Activated CD4-positive, alpha-beta T cell treated with anti-CD3 and anti-CD28 coated beads, Interleukin-2, amount 10 ng/mL, durations not matched to agents 7 days and 5 days (primary cell): Measurements from ENCODE around the gene PAIP2. TPM values are rescaled to one million over a fixed set of nuclear protein-coding genes. Genes with fewer than 3 reads are reported as not detected.

ENCODE experiments used
- CTCF ChIA-PET: fragments of 350-600 bp; sonication (Branson Sonifier 250); formaldehyde crosslinking; loops from one replicate; lab custom pipeline; 2021; ENCODE audit warnings: antibody characterized with exemption; lab: Charles Lee
- POLR2A ChIA-PET: fragments of 350-600 bp; sonication (Branson Sonifier 250); formaldehyde crosslinking; loops from one replicate; lab custom pipeline; 2021; ENCODE audit warnings: antibody characterized with exemption; lab: Charles Lee
- DNase-seq: peaks from one replicate; pipeline ENCODE4 v3.0.0-alpha.2; 2020
- H3K27ac Mint-ChIP-seq: one replicate; pipeline ENCODE4 v1.8.0; 2021; ENCODE audit warnings: mild to moderate bottlenecking, moderate library complexity, mixed read lengths
- H3K27me3 Mint-ChIP-seq: one replicate; pipeline ENCODE4 v1.8.0; 2021; ENCODE audit warnings: mixed read lengths
- H3K36me3 Mint-ChIP-seq: one replicate; pipeline ENCODE4 v1.8.0; 2021; ENCODE audit warnings: low read depth, mixed read lengths
- H3K4me1 Mint-ChIP-seq: one replicate; pipeline ENCODE4 v1.8.0; 2021; ENCODE audit warnings: mixed read lengths
- H3K4me3 Mint-ChIP-seq: one replicate; pipeline ENCODE4 v1.8.0; 2021; ENCODE audit warnings: mild to moderate bottlenecking, moderate library complexity, mixed read lengths
- H3K9me3 Mint-ChIP-seq: one replicate; pipeline ENCODE4 v1.8.0; 2021; ENCODE audit warnings: mixed read lengths
- total RNA-seq, 2 experiments: library from RNA; stranded (reverse); gene quantifications; one replicate each; pipeline ENCODE4 v1.2.3, GENCODE V29; 2021

Gene PAIP2
- total RNA-seq, 2 experiments from 2014 or later = 87.0 to 96.0 TPM

GRCh38 chr5:139390639-139391569 is 49.2 kb downstream of the PAIP2 start:
- H3K36me3 Mint-ChIP-seq = peaks cover 5% of the 10 kb centered on the region
- H3K9me3 Mint-ChIP-seq = no peaks in the 10 kb centered on the region
- POLR2A ChIA-PET = interaction anchor here (0.6 to 1.0 kb wide), 3 partner anchors 28 to 895 kb away, joined by 3 to 6 read pairs (median 4); no protein-coding TSS in a partner anchor
- CTCF ChIA-PET = interaction anchor here (0.6 to 5.2 kb wide), 19 partner anchors 10 to 824 kb away, joined by 3 to 43 read pairs (median 4); partner anchors contain the start of genes ECSCR, MATR3, PAIP2 and SPATA24
- no peak for DNase-seq
- H3K27ac Mint-ChIP-seq = peak overlapping the region; percentile 97
- H3K27me3 Mint-ChIP-seq = no peaks in the 10 kb centered on the region
- peak overlapping the region; percentile 87 for H3K4me3 Mint-ChIP-seq
- peaks cover 61% of the 10 kb centered on the region for H3K4me1 Mint-ChIP-seq

DNA sequence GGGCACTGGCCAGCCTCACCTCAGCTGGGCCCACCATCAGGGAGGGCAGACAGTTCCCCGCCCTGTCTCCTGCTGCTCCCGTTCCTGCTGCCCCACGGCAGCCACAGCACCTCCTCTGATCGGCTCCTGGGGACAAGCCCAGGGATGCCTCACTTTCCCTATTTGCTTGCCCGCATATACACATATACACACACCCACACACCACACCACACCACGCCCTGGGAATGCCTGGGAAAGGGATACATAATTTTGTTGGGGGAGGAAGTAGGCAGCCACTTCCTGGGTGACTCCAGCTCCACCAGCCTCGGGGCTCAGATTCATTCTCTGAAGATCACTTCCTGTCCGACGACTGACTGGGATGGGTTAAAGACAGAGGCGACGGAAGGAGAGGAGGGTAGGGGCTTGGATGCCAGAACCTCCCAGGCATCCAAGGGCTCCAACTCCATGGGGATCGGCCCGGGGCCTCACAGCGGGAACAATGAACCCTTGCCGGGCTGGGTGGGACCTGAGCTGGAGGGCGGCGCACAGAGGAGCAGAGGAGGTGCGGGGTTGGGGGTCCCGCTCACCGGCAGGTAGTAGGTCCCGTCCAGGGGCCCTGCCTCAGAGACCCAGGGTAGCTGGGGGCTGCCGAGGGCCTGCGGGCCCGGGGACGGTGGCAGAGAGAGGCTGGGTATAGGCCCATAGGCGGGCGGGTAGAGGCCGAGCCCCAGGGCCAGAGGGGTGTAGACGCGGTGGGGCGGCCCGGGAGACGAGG is 50.1 kb downstream of the PAIP2 start:
- no peak for DNase-seq
- Mint-ChIP-seq H3K4me1 (peaks cover 60% of the 10 kb centered on the region), H3K9me3 (no peaks in the 10 kb centered on the region), H3K4me3 (peak overlapping the region; percentile 87), H3K27me3 (no peaks in the 10 kb centered on the region), H3K36me3 (peaks cover 8% of the 10 kb centered on the region), H3K27ac (peak overlapping the region; percentile 97)
- ChIA-PET CTCF (interaction anchor here (0.7 to 5.2 kb wide), 21 partner anchors 10 to 942 kb away, joined by 3 to 43 read pairs (median 5); partner anchors contain the start of genes ECSCR, MATR3, PAIP2 and SPATA24), POLR2A (interaction anchor here (0.6 to 1.0 kb wide), 3 partner anchors 28 to 894 kb away, joined by 3 to 6 read pairs (median 5); partner anchors contain the start of gene PAIP2)

GRCh38 chr5:139392324-139392677 is 50.6 kb downstream of the PAIP2 start:
- H3K4me3 Mint-ChIP-seq = peak overlapping the region; percentile 87
- H3K4me1 Mint-ChIP-seq = peaks cover 63% of the 10 kb centered on the region
- peaks cover 13% of the 10 kb centered on the region for H3K36me3 Mint-ChIP-seq
- H3K27ac Mint-ChIP-seq = peak overlapping the region; percentile 93
- DNase-seq = no peak
- H3K27me3 Mint-ChIP-seq = no peaks in the 10 kb centered on the region
- no peaks in the 10 kb centered on the region for H3K9me3 Mint-ChIP-seq
- ChIA-PET POLR2A (interaction anchor here (0.6 to 1.0 kb wide), 2 partner anchors 50 to 119 kb away, joined by 3 to 5 read pairs; partner anchors contain the start of gene PAIP2), CTCF (interaction anchor here (0.7 to 5.2 kb wide), 17 partner anchors 9 to 943 kb away, joined by 3 to 43 read pairs (median 5); partner anchors contain the start of genes PAIP2 and SPATA24)

- ChIA-PET CTCF (interaction anchor here (0.6 to 5.2 kb wide), 19 partner anchors 9 to 943 kb away, joined by 3 to 43 read pairs (median 4); partner anchors contain the start of genes PAIP2 and SPATA24), POLR2A (interaction anchor here (0.6 to 1.0 kb wide), 2 partner anchors 51 to 119 kb away, joined by 3 to 5 read pairs; partner anchors contain the start of gene PAIP2)
- H3K27ac Mint-ChIP-seq = peak overlapping the region; percentile 93
- H3K9me3 Mint-ChIP-seq = no peaks in the 10 kb centered on the region
- peak overlapping the region; percentile 87 for H3K4me3 Mint-ChIP-seq
- H3K27me3 Mint-ChIP-seq = no peaks in the 10 kb centered on the region
- peak; percentile 81 for DNase-seq
- peaks cover 62% of the 10 kb centered on the region for H3K4me1 Mint-ChIP-seq
- H3K36me3 Mint-ChIP-seq = peaks cover 13% of the 10 kb centered on the region
Observed at GRCh38 chr5:139392678-139393496, 51.2 kb downstream of the PAIP2 start.

GRCh38 chr5:139393497-139394122 is 52.0 kb downstream of the PAIP2 start:
- H3K27ac Mint-ChIP-seq = peak overlapping the region; percentile 93
- H3K9me3 Mint-ChIP-seq = no peaks in the 10 kb centered on the region
- ChIA-PET POLR2A (no interaction called here), CTCF (interaction anchor here (0.6 to 5.2 kb wide), 12 partner anchors 9 to 161 kb away, joined by 3 to 31 read pairs (median 4); partner anchors contain the start of gene SPATA24)
- H3K36me3 Mint-ChIP-seq = peaks cover 13% of the 10 kb centered on the region
- H3K27me3 Mint-ChIP-seq = no peaks in the 10 kb centered on the region
- H3K4me1 Mint-ChIP-seq = peaks cover 55% of the 10 kb centered on the region
- peak overlapping the region; percentile 87 for H3K4me3 Mint-ChIP-seq
- no peak for DNase-seq

- Mint-ChIP-seq H3K4me1 (peaks cover 52% of the 10 kb centered on the region), H3K27ac (no peak overlapping the region), H3K27me3 (no peaks in the 10 kb centered on the region), H3K9me3 (no peaks in the 10 kb centered on the region), H3K4me3 (peak overlapping the region; percentile 87), H3K36me3 (peaks cover 13% of the 10 kb centered on the region)
- POLR2A ChIA-PET = no interaction called here
- peak; percentile 68 for DNase-seq
- CTCF ChIA-PET = interaction anchor here (1.2 to 1.7 kb wide), 2 partner anchors 9 to 15 kb away, joined by 3 to 4 read pairs; partner anchors contain the start of gene SPATA24
Observed at GRCh38 chr5:139394123-139394653, 52.5 kb downstream of the PAIP2 start.

GRCh38 chr5:139394654-139395566 is 53.3 kb downstream of the PAIP2 start, which contains the start of gene PROB1:
TSS of gene PROB1 (minus strand) at chr5:139395104. CDS start at chr5:139395081, 23 bp downstream.
- CTCF ChIA-PET = interaction anchor here (0.6 to 1.7 kb wide), 6 partner anchors 9 to 981 kb away, joined by 3 to 4 read pairs (median 3); partner anchors contain the start of gene SPATA24
- DNase-seq = no peak
- Mint-ChIP-seq H3K9me3 (no peaks in the 10 kb centered on the region), H3K27me3 (no peaks in the 10 kb centered on the region), H3K27ac (no peak within 1 kb of the TSS), H3K36me3 (peaks cover 15% of the 10 kb centered on the region), H3K4me3 (peak within 1 kb of the TSS; percentile 87), H3K4me1 (peaks cover 49% of the 10 kb centered on the region)
- POLR2A ChIA-PET = no interaction called here

- ChIA-PET POLR2A (no interaction called here), CTCF (interaction anchor here (0.5 to 1.7 kb wide), 7 partner anchors 8 to 983 kb away, joined by 3 to 4 read pairs (median 3); partner anchors contain the start of gene SPATA24)
- H3K36me3 Mint-ChIP-seq = peaks cover 15% of the 10 kb centered on the region
- no peak overlapping the region for H3K27ac Mint-ChIP-seq
- no peak for DNase-seq
- no peak overlapping the region for H3K4me3 Mint-ChIP-seq
- H3K9me3 Mint-ChIP-seq = no peaks in the 10 kb centered on the region
- no peaks in the 10 kb centered on the region for H3K27me3 Mint-ChIP-seq
- peaks cover 37% of the 10 kb centered on the region for H3K4me1 Mint-ChIP-seq
Observed at GRCh38 chr5:139395844-139396640, 54.4 kb downstream of the PAIP2 start.

GRCh38 chr5:139396691-139397090 is 55.0 kb downstream of the PAIP2 start:
- no peaks in the 10 kb centered on the region for H3K27me3 Mint-ChIP-seq
- H3K27ac Mint-ChIP-seq = peak overlapping the region; percentile 2
- DNase-seq = no peak
- H3K9me3 Mint-ChIP-seq = no peaks in the 10 kb centered on the region
- H3K4me1 Mint-ChIP-seq = peaks cover 33% of the 10 kb centered on the region
- ChIA-PET POLR2A (no interaction called here), CTCF (interaction anchor here (0.5 to 1.2 kb wide), 3 partner anchors 11 to 146 kb away, joined by 3 read pairs; no protein-coding TSS in a partner anchor)
- no peak overlapping the region for H3K4me3 Mint-ChIP-seq
- H3K36me3 Mint-ChIP-seq = peaks cover 11% of the 10 kb centered on the region
